ENCODE data around the gene CTDSPL.

The CTDSPL gene

DNA sequence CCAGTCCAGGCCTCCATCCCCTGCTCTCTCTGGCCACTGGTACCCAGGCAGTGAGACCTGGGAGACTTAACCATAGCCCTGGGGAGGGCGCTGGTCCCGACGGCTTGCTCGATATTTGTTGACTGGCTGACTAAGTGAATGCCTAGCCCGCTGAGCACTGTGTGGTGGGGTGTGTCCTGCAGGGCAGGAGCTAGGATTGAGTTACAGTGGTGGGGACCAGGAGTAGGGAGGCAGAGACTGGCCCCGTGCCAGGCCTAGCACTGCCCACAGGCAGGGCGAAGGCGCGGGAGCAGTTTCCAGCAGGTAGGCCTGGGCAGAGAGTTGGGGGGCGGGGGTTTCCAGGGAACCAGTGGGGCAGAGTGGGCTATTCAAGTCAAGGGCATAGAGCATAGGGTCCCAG, 128.8 kb downstream of the CTDSPL start, which contains the start of gene VILL:
VILL (plus strand) TSS at position 260 of the 400 bp plus-strand sequence. CDS start 2,887 bp downstream, outside the sequence.
- Histone ChIP-seq H3K27ac (ENCODE audit: poor library complexity, severe bottlenecking) (no peak within 1 kb of the TSS), H3K27me3 (ENCODE audit: insufficient read depth, poor library complexity, severe bottlenecking) (no peaks in the 10 kb centered on the region), H3K36me3 (ENCODE audit: low read depth) (no peaks in the 10 kb centered on the region), H3K4me1 (ENCODE audit: insufficient read depth, poor library complexity, severe bottlenecking) (peaks cover 8% of the 10 kb centered on the region), H3K9me3 (ENCODE audit: severe bottlenecking) (no peaks in the 10 kb centered on the region), H3K4me3 (ENCODE audit: severe bottlenecking) (no peak within 1 kb of the TSS)
- ATAC-seq (ENCODE audit: low read depth) (peak; percentile 16; the same call in 2 of the 3 replicates), DNase-seq (ENCODE audit: low spot score) (peak; percentile 68)
- TF ChIP-seq CTCF (IDR thresholded peaks at IDR 0.05; ENCODE audit: poor library complexity, severe bottlenecking) = no peak

GRCh38 chr3:37991109-37991508, 129.4 kb downstream of the CTDSPL start:
- DNase-seq (ENCODE audit: low spot score) = no peak
- Histone ChIP-seq H3K27ac (ENCODE audit: poor library complexity, severe bottlenecking) (no peak overlapping the region), H3K9me3 (ENCODE audit: severe bottlenecking) (no peaks in the 10 kb centered on the region), H3K4me3 (ENCODE audit: severe bottlenecking) (no peak overlapping the region), H3K4me1 (ENCODE audit: insufficient read depth, poor library complexity, severe bottlenecking) (peaks cover 8% of the 10 kb centered on the region), H3K27me3 (ENCODE audit: insufficient read depth, poor library complexity, severe bottlenecking) (no peaks in the 10 kb centered on the region), H3K36me3 (ENCODE audit: low read depth) (no peaks in the 10 kb centered on the region)
- ATAC-seq (ENCODE audit: low read depth) = no peak
- TF ChIP-seq CTCF (IDR thresholded peaks at IDR 0.05; ENCODE audit: poor library complexity, severe bottlenecking) = no peak

GRCh38 chr3:37991823-37992222, 130.1 kb downstream of the CTDSPL start:
- no peak for TF ChIP-seq CTCF (IDR thresholded peaks at IDR 0.05; ENCODE audit: poor library complexity, severe bottlenecking)
- H3K27me3 ChIP-seq (ENCODE audit: insufficient read depth, poor library complexity, severe bottlenecking) = no peaks in the 10 kb centered on the region
- no peak overlapping the region for H3K27ac ChIP-seq (ENCODE audit: poor library complexity, severe bottlenecking)
- H3K4me3 ChIP-seq (ENCODE audit: severe bottlenecking) = no peak overlapping the region
- peaks cover 8% of the 10 kb centered on the region for H3K4me1 ChIP-seq (ENCODE audit: insufficient read depth, poor library complexity, severe bottlenecking)
- no peaks in the 10 kb centered on the region for H3K9me3 ChIP-seq (ENCODE audit: severe bottlenecking)
- DNase-seq (ENCODE audit: low spot score) (no peak), ATAC-seq (ENCODE audit: low read depth) (no peak)
- H3K36me3 ChIP-seq (ENCODE audit: low read depth) = no peaks in the 10 kb centered on the region

- peaks cover 8% of the 10 kb centered on the region for H3K4me1 ChIP-seq (ENCODE audit: insufficient read depth, poor library complexity, severe bottlenecking)
- no peak overlapping the region for H3K4me3 ChIP-seq (ENCODE audit: severe bottlenecking)
- TF ChIP-seq CTCF (IDR thresholded peaks at IDR 0.05; ENCODE audit: poor library complexity, severe bottlenecking) = no peak
- DNase-seq (ENCODE audit: low spot score) (no peak), ATAC-seq (ENCODE audit: low read depth) (peak; percentile 19; the same call in 1 of the 3 replicates)
- H3K27me3 ChIP-seq (ENCODE audit: insufficient read depth, poor library complexity, severe bottlenecking) = no peaks in the 10 kb centered on the region
- no peaks in the 10 kb centered on the region for H3K36me3 ChIP-seq (ENCODE audit: low read depth)
- H3K27ac ChIP-seq (ENCODE audit: poor library complexity, severe bottlenecking) = no peak overlapping the region
- no peaks in the 10 kb centered on the region for H3K9me3 ChIP-seq (ENCODE audit: severe bottlenecking)
These were observed 130.8 kb downstream of the CTDSPL start for GRCh38 chr3:37992271-37993066.

DNA sequence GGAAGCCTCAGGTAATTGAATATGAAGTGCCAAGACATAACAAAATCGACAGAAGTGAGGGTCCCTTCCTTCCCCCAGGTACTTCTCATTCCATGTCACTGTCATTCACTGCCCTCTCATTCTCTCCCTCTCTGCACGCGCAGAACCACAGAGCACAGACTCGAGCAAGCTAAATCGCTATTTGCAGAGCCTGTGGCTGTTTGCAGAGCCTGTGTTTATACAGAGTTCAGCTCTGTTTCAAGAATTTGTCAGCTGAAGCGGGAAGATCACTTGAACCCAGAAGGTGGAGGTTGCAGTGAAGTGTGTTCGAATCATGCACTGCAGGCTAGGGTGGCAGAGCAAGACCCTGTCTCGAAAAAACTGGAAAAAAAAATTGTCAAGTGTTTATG, 131.4 kb downstream of the CTDSPL start:
- Histone ChIP-seq H3K9me3 (ENCODE audit: severe bottlenecking) (no peaks in the 10 kb centered on the region), H3K4me3 (ENCODE audit: severe bottlenecking) (no peak overlapping the region), H3K27me3 (ENCODE audit: insufficient read depth, poor library complexity, severe bottlenecking) (no peaks in the 10 kb centered on the region), H3K36me3 (ENCODE audit: low read depth) (no peaks in the 10 kb centered on the region), H3K27ac (ENCODE audit: poor library complexity, severe bottlenecking) (no peak overlapping the region), H3K4me1 (ENCODE audit: insufficient read depth, poor library complexity, severe bottlenecking) (peaks cover 8% of the 10 kb centered on the region)
- DNase-seq (ENCODE audit: low spot score) (no peak), ATAC-seq (ENCODE audit: low read depth) (no peak)
- TF ChIP-seq CTCF (IDR thresholded peaks at IDR 0.05; ENCODE audit: poor library complexity, severe bottlenecking) = no peak
